ENCODE measurements around the gene ADORA1.

ADORA1 gene

GRCh38 chr1:203095061-203095690 is 32.4 kb upstream of the ADORA1 start:
- DNase-seq (ENCODE audit: low read depth): no peak

DNA sequence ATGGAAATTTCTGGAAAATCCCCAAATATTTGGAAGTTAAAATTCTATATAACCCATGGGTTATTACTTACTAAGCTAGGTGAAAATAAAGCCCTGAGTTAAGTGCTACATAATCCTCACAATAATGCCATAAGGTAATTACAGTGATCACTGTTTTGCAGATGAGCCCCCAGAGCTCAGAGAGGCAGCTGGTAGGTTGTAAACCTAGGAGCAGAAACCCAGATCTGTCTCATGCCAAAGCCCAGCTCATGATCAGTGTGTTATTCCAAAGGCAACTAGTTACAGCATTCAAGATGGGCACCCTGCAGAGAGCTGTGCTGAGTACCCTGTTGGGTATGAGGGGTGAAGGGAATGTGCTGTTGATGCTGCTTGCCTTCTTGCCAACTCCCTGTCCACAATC is 31.0 kb upstream of the ADORA1 start:
- no peak for DNase-seq (ENCODE audit: low read depth)

GRCh38 chr1:203097001-203097400 is 30.5 kb upstream of the ADORA1 start:
- no peak for DNase-seq (ENCODE audit: low read depth)

DNA sequence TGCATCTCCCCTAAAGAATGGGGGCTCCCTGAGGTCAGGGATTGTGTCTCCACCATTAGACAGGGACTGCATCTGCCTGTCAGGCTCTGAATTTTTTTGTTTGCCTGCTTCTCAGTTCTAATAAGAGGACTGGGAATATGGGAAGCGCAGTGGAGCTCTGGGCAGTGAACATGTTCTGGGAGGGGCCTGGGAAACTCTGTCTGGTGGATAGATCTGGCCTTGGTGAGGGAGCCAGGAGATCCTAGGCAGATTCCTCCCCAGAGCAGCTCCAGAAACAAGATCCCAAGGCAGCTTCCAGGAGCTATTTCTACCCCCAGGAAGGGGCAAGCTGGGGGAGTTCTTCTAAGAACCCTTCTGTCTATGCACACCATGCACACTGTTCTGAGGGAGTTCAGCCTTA is 29.1 kb upstream of the ADORA1 start:
- DNase-seq (ENCODE audit: low read depth): no peak

DNA sequence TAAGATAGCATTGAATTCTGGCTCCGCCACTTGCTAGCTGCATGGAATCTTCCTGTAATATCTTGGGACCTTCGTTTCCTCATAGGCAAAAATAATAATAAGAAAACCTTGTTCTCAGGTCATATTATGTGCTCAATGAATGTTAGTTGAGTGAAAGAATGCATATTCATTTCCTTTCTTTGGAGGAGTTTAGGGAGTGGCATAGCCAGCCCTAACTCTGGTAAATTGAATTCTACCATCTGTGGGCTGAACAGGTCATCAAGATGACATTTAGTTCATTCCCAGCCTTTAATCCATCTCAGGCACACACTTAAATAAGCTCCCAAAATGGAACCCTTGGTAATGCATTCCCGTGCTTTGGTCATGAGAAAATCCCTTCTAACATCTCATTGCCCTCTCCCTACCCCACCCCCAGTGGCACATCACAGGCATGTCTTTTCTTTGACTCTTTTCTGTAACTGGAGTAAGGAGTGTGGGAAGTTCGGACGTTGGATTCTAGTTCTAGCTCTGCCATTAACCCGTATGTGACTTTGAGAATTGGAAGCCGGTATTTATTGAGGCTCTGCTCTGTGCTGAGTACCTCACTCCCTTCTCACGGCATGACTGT is 28.5 kb upstream of the ADORA1 start:
- no peak for DNase-seq (ENCODE audit: low read depth)

- DNase-seq (ENCODE audit: low read depth): no peak
Measured at GRCh38 chr1:203099805-203100515, 27.6 kb upstream of the ADORA1 start.

- DNase-seq (ENCODE audit: low read depth): no peak
Measured at GRCh38 chr1:203100516-203100869, 27.0 kb upstream of the ADORA1 start.

DNA sequence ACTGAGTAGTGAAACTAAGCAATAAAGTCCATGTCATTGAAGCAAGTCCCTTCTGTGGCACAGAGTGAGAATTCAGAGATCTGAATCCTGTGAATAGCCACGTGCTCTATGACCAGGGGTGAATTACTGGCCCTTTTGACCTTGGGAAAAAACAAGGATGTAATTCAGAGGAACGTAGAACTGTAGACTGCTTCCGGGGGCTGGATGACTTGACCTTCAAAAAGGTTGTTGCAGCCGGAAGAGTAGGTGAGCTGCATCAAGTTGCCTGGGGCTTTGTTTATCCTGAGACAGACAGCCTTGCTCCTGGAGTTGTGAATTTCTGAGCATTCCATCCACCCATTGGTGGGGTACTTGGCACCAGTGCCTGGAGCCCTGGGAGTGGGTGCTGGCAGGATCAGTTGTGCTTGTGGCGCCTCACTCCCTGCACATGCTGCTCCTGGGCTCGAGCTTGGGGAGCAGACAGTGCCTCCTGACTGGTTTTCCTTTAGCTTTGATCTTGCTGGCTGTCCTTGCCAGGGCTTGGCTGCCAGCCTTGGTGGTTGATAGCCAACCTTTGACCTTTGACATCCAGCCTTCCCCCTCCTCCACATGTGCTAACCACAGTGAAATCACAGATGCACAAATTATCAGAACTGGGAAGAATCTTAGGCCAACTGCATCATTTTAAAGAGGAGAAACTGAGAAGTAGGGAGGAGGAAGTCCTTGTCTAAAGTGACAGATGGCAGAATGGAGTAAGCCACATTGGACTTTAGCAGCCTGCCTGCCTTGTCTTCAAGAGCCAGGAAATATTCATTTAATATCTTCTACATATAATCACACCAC is 25.5 kb upstream of the ADORA1 start:
- no peak for DNase-seq (ENCODE audit: low read depth)

DNA sequence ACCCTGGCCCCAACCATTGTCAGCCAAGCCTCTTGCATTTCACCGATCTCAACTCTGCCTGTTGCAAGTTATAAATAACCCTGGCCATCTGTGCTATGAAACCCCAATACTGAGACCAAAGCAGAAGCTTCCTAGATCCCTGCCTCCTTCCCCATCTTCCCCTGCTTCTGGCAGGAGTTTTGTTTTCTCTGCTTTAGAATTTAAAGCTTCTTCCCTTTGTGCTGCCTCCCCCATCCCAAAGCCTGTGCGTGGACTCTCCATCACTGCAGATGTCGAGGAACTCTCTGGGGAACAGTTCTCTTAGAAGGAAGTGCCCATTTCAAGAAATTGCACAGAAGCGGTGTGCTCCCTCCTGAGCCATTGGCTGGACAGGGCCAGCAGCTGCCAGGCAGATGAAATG is 24.3 kb upstream of the ADORA1 start:
- no peak for DNase-seq (ENCODE audit: low read depth)

- no peak for DNase-seq (ENCODE audit: low read depth)
Measured at GRCh38 chr1:203103829-203104495, 23.6 kb upstream of the ADORA1 start.

DNA sequence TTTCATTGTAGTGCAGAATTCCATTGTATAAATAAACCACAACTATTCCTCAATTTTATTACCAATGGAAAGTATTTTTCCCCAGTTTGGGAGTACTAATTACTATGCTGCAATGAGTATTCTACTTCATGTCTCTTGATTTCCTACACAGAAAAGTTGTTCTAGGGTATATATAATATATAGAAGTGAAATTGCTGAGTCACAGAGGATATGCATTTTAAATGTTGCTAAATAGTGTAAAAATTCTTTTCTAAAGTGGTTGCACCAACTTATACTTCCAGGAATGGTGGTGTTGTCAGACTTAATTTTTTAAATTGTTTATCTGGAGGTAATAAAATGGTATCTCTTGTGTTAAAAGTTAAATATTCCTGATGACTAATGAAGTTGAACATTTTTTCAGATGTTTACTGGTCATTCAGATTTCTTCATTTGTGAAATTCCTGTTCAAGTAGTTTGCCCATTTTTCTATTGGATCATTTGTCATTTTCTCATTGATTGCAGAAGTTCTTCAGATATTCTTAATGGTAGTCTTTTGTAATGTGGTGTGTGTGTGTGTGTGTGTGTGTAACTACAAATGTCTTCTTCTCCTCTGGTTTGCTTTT is 22.6 kb upstream of the ADORA1 start:
- DNase-seq (ENCODE audit: low read depth): no peak

DNA sequence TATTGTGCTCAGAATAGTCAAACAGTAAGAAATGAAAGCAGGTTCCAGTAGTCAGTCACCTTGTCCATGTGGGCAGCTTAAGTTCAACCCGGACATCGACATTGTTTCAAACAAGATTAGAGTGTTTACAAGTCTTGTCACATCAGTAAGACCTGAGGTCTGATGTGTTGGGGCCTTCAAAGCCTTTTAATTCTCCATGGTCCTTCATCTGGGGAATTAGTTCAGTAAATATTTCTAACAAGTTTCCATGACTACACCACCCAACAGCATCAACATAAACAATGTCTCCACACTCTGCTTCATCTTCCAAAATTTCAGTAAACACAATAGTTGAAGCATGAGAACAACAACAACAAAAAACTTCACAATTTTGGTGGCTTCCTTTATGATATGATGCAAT is 15.1 kb upstream of the ADORA1 start:
- no peak for DNase-seq (ENCODE audit: low read depth)

DNA sequence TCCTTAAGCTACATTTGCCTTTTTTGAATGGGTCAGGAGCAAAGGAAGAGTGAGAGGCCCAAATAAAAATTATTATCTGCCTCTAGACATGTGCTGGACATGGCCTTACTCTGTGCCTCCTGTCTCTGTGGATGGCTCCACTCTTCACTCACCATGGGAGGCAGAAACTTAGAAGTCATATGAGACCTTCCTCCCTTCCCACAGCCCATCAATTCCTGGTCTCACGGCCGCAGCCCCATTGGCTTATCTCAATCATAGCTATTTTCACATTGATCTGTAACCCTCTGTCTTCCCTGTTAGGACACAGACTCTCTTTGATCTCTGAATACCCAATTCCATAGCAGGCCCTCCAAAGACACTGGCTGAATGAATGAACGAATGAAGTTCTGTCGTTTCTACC is 14.2 kb upstream of the ADORA1 start:
- no peak for DNase-seq (ENCODE audit: low read depth)

- no peak for DNase-seq (ENCODE audit: low read depth)
Measured at GRCh38 chr1:203114202-203114601, 13.3 kb upstream of the ADORA1 start.

DNA sequence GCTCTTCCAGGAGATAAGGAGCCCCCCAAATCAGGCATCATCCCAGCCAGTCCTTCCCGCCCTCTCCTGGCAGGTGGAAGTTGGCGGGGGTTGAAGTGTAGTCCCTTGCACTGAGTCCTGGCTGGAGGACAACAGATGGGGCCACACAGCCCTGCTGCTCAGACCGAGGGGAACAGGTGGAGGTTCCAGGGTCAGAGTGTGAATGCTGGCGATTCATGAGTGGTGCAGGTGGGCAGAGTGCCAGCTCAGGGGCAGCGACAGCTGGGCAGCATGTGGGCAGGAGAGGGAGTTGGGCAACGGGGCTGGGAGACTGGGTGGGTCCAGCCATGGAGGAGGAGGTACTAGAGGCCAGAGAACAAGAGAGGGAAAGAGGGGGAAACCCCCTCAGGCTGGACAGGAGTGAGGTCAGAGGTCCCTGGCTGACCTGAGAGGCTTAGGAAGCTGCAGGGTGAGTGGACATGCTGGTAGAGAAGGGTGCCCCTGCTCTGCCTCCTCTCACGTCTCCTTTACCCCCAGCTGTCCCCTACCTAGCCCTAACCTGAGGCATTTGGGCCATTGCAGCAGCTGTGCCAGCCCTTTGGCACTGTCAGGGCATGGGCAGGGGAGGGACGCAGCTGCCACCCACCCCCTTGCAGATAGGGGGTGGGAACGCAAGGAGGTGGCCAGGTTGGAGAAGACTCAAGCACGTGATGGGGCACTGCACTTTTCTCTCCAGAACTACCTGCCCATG is 11.3 kb upstream of the ADORA1 start:
- no peak for DNase-seq (ENCODE audit: low read depth)

DNA sequence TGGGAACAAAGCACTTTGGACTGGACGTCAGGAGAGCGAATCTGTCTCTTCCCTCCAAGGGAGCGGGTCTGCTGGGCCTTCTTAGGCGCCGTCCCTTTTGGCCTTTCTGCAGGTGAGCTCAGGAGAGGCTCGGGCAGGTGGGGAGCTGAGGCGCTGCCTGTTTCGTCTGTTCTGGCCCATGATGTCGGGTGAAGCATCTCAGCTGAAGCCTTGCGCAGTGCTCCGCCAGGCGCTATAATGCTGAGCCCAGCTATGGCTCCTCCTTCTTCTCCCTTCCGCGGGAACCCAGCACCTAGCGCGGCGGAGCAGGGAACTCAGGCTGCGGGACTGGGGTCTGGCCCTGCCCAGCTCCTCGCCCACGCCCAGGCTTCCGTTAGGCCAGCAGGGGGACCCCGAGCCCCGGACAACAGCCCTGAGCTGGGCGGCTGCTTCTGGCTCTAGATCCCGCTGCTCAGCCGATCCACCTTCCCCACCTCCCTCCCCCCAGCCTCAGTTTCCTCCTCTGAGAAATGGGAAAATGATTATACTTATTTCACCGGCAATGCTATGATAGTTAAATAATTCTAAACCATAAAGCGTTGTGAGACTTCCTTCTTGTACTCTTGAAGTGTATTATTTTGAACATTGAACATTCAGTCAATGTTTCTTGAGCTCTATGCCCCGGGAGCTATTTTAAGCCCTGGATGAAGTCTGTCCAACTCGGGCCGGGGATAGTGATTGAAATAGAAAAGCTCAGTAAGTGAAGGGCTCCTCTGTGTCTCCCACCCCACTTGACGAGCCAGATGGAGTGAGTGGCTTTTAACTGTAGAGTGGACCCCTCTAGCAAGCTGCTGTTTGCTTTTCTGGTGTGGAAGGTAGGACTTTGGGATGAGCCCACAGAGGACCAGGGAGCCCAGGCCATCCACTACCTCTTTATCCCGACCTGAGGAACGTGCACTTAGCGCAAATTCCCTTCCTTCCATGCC is 9.6 kb upstream of the ADORA1 start:
- peak; percentile 49 for DNase-seq (ENCODE audit: low read depth)

DNA sequence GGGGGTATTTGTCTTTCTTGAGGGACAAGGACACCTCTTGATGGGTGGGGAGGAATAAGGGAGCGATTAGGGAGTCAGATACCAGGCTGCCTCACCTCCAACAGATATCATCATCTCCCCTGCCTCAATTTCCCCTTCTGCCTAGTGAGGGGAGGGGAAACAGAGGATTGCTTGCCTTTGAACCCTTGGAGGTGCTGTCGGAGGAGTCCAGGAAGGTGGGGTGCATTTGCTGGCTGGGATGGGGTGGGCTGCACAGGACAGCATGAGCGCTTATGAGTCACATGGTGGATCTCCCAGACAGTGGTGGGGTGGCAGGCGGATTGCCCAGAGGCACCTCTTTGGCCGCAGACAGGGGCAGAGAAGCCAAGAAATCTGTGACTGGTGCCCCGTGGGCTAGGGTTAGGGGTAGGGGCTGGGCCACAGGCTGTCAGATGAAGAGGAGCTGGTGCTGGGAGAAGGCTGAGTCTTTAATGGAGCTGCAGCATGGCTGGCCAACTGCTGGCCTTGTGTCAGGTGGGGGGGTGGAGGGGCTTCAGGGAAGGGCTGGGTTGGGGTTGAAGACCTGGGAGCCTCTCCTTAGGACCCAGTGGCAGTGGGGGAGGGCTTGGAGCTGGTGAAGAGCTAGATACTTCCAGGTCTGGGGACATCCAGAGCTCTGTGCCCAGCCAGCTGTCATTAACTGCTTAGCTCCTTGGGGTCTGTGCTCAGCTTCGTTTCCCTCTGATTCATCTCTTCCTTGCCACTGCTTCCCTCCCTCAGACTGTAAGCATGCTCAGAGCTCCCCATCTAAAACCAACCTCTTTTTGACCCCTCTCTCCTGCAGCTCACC is 7.0 kb upstream of the ADORA1 start:
- no peak for DNase-seq (ENCODE audit: low read depth)

- DNase-seq (ENCODE audit: low read depth): no peak
Measured at GRCh38 chr1:203121186-203122015, 6.1 kb upstream of the ADORA1 start.

All from amniotic epithelial cell (primary cell).